Activated CD4-positive, alpha-beta T cell treated with anti-CD3 and anti-CD28 coated beads, Interleukin-2, amount 10 ng/mL, durations not matched to agents 7 days and 5 days (primary cell): ENCODE results near the gene FAM50B. TPM values are rescaled to one million over a fixed set of nuclear protein-coding genes. Genes with fewer than 3 reads are reported as not detected.

Source experiments
- CTCF ChIA-PET: fragments of 350-600 bp; sonication (Branson Sonifier 250); formaldehyde crosslinking; loops from one replicate; lab custom pipeline; 2021; ENCODE audit warnings: antibody characterized with exemption; lab: Charles Lee
- POLR2A ChIA-PET: fragments of 350-600 bp; sonication (Branson Sonifier 250); formaldehyde crosslinking; loops from one replicate; lab custom pipeline; 2021; ENCODE audit warnings: antibody characterized with exemption; lab: Charles Lee
- DNase-seq: peaks from one replicate; pipeline ENCODE4 v3.0.0-alpha.2; 2020
- H3K27ac Mint-ChIP-seq: one replicate; pipeline ENCODE4 v1.8.0; 2021; ENCODE audit warnings: mild to moderate bottlenecking, moderate library complexity, mixed read lengths
- H3K27me3 Mint-ChIP-seq: one replicate; pipeline ENCODE4 v1.8.0; 2021; ENCODE audit warnings: mixed read lengths
- H3K36me3 Mint-ChIP-seq: one replicate; pipeline ENCODE4 v1.8.0; 2021; ENCODE audit warnings: low read depth, mixed read lengths
- H3K4me1 Mint-ChIP-seq: one replicate; pipeline ENCODE4 v1.8.0; 2021; ENCODE audit warnings: mixed read lengths
- H3K4me3 Mint-ChIP-seq: one replicate; pipeline ENCODE4 v1.8.0; 2021; ENCODE audit warnings: mild to moderate bottlenecking, moderate library complexity, mixed read lengths
- H3K9me3 Mint-ChIP-seq: one replicate; pipeline ENCODE4 v1.8.0; 2021; ENCODE audit warnings: mixed read lengths
- total RNA-seq, 2 experiments: library from RNA; stranded (reverse); gene quantifications; one replicate each; pipeline ENCODE4 v1.2.3, GENCODE V29; 2021

Gene FAM50B
- total RNA-seq, 2 experiments from 2014 or later, result 12.0 to 12.7 TPM

DNA sequence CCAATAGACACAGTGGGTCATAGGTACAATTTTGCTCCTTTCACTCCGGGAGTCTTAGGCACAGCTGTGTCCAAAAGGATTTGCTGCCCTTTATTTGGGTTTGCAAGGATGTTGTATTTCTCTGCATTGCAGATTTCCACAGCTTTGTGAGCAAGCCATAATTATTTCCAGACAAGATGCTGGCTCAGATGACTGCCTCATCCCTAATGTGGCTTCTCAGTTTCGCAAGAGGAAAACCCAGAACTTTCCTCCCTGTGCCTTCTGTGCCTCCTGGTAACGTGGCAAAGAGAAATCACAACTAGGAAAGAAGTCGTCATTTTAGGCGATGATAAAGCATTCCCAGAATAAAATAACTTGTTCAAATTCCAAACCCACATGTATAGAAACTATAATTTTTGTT, 33.7 kb downstream of the FAM50B start:
- POLR2A ChIA-PET, result no interaction called here
- no peaks in the 10 kb centered on the region for H3K36me3 Mint-ChIP-seq
- H3K27ac Mint-ChIP-seq, result no peak overlapping the region
- H3K9me3 Mint-ChIP-seq, result no peaks in the 10 kb centered on the region
- CTCF ChIA-PET, result interaction anchor here (1.6 to 1.7 kb wide), 2 partner anchors 10 to 34 kb away, joined by 5 read pairs; partner anchors contain the start of gene FAM50B
- H3K27me3 Mint-ChIP-seq, result peaks cover 2% of the 10 kb centered on the region
- no peak for DNase-seq
- H3K4me1 Mint-ChIP-seq, result no peaks in the 10 kb centered on the region
- H3K4me3 Mint-ChIP-seq, result no peak overlapping the region

- H3K9me3 Mint-ChIP-seq, result no peaks in the 10 kb centered on the region
- CTCF ChIA-PET, result interaction anchor here (1.6 to 1.7 kb wide), 2 partner anchors 8 to 35 kb away, joined by 5 read pairs; partner anchors contain the start of gene FAM50B
- H3K27ac Mint-ChIP-seq, result no peak overlapping the region
- DNase-seq, result no peak
- no peaks in the 10 kb centered on the region for H3K4me1 Mint-ChIP-seq
- H3K27me3 Mint-ChIP-seq, result peaks cover 2% of the 10 kb centered on the region
- POLR2A ChIA-PET, result no interaction called here
- no peak overlapping the region for H3K4me3 Mint-ChIP-seq
- no peaks in the 10 kb centered on the region for H3K36me3 Mint-ChIP-seq
These were observed 35.0 kb downstream of the FAM50B start for GRCh38 chr6:3884007-3884745.

GRCh38 chr6:3885262-3886036, 36.3 kb downstream of the FAM50B start:
- Mint-ChIP-seq H3K9me3 (no peaks in the 10 kb centered on the region), H3K27me3 (peaks cover 2% of the 10 kb centered on the region), H3K4me1 (no peaks in the 10 kb centered on the region), H3K4me3 (no peak overlapping the region), H3K27ac (no peak overlapping the region), H3K36me3 (no peaks in the 10 kb centered on the region)
- ChIA-PET POLR2A (no interaction called here), CTCF (interaction anchor here (0.6 kb wide), 1 partner anchor 1660 kb away, joined by 3 read pairs; no protein-coding TSS in a partner anchor)
- no peak for DNase-seq

- Mint-ChIP-seq H3K4me3 (no peak overlapping the region), H3K36me3 (no peaks in the 10 kb centered on the region), H3K9me3 (no peaks in the 10 kb centered on the region), H3K4me1 (no peaks in the 10 kb centered on the region), H3K27ac (no peak overlapping the region), H3K27me3 (peaks cover 2% of the 10 kb centered on the region)
- peak; percentile 10 for DNase-seq
- ChIA-PET CTCF (interaction anchor here (1.1 to 1.5 kb wide), 4 partner anchors 13 to 139 kb away, joined by 3 to 4 read pairs (median 3); partner anchors contain the start of gene FAM50B), POLR2A (no interaction called here)
These were observed 38.1 kb downstream of the FAM50B start for GRCh38 chr6:3887150-3887700.

DNA sequence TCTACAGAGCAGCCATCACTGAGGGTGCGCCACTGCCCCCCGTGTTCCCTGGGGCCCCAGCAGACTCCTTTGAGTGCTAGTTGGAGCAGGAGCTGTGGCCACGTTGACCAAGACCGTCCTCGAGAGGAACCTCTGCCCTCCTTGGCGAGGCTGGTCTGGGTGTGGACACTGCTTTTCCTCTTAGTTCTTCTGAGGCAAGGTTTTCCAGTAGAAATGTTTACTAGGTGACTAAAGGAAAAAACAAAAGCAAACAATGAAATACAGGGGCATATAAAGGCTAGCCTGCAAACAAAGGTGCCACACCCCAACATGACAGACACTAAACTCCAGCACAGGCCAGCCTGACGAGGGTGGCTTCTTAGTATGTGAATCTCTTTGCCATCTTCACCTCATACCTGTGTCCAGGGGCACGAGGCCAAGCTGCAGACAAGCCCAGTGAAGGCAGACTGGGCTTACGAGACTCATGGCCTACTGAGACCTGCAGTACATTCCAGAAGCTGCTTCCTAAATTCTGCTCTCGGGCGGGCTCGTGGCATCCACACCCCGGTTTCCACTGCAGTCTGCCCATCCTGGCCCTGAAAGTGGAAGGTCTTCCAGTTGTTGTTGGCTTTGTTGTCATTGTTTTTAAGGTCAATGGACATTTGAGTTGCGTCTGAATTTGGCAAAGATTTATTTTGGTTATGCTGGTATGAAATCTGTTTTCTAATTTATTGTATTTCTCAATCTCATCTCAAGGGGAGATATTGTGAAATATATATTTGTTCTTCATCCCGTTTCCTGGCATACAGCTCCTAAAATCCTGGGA, 39.2 kb downstream of the FAM50B start:
- Mint-ChIP-seq H3K36me3 (no peaks in the 10 kb centered on the region), H3K4me1 (no peaks in the 10 kb centered on the region), H3K9me3 (no peaks in the 10 kb centered on the region), H3K27me3 (no peaks in the 10 kb centered on the region), H3K27ac (no peak overlapping the region), H3K4me3 (no peak overlapping the region)
- DNase-seq, result no peak
- ChIA-PET CTCF (interaction anchor here (1.2 kb wide), 2 partner anchors 39 to 140 kb away, joined by 3 to 4 read pairs; partner anchors contain the start of gene FAM50B), POLR2A (no interaction called here)

- Mint-ChIP-seq H3K36me3 (no peaks in the 10 kb centered on the region), H3K27me3 (peaks cover 2% of the 10 kb centered on the region), H3K9me3 (no peaks in the 10 kb centered on the region), H3K4me3 (no peak overlapping the region), H3K27ac (no peak overlapping the region), H3K4me1 (no peaks in the 10 kb centered on the region)
- ChIA-PET CTCF (no interaction called here), POLR2A (no interaction called here)
- no peak for DNase-seq
These were observed 40.9 kb downstream of the FAM50B start for GRCh38 chr6:3890047-3890446.

- ChIA-PET CTCF (interaction anchor here (0.6 to 1.4 kb wide), 3 partner anchors 8 to 86 kb away, joined by 3 to 5 read pairs (median 3); no protein-coding TSS in a partner anchor), POLR2A (no interaction called here)
- DNase-seq, result no peak
- no peaks in the 10 kb centered on the region for H3K36me3 Mint-ChIP-seq
- H3K9me3 Mint-ChIP-seq, result no peaks in the 10 kb centered on the region
- H3K4me3 Mint-ChIP-seq, result no peak overlapping the region
- peaks cover 2% of the 10 kb centered on the region for H3K27me3 Mint-ChIP-seq
- H3K4me1 Mint-ChIP-seq, result no peaks in the 10 kb centered on the region
- H3K27ac Mint-ChIP-seq, result no peak overlapping the region
These were observed 42.7 kb downstream of the FAM50B start for GRCh38 chr6:3891883-3892282.

DNA sequence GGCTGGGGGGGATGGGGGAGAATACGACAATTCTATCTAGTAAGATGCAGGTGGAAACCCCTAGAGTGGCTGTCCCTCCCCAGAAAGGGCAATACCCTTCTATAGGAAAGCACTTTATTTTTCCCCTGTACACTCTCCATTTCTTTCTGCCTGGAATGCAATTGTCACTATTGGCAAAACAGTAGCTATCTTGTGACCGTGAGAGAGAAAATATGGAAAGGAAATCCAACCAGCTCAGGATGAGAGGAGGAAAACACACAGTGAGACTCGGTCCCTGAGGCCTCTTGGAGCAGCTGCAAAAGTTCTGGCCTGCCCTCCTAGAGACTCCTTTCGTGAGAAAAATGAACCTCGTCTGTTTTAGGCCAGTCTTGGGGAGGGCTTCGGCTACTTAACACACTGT, 43.4 kb downstream of the FAM50B start:
- no peak overlapping the region for H3K4me3 Mint-ChIP-seq
- POLR2A ChIA-PET, result no interaction called here
- no peaks in the 10 kb centered on the region for H3K9me3 Mint-ChIP-seq
- DNase-seq, result no peak
- no peak overlapping the region for H3K27ac Mint-ChIP-seq
- CTCF ChIA-PET, result interaction anchor here (0.5 to 1.4 kb wide), 2 partner anchors 9 to 33 kb away, joined by 3 to 5 read pairs; no protein-coding TSS in a partner anchor
- no peaks in the 10 kb centered on the region for H3K36me3 Mint-ChIP-seq
- no peaks in the 10 kb centered on the region for H3K4me1 Mint-ChIP-seq
- peaks cover 4% of the 10 kb centered on the region for H3K27me3 Mint-ChIP-seq

DNA sequence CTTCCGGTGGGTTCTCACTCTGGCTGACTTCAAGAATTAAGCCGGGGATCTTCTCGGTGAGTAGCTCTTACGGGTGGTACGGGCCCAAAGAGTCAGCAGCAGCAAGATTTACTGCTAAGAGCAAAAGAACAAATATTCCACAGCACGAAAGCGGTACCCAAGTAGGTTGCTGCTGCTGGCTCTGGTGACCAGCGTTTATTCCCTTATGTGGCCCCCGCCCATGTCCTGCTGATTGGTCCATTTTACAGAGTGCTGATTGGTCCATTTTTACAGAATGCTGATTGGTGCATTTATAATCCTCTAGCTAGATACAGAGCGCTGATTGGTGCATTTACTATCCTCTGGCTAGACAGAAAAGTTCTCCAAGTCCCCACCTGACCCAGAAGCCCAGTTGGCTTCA, 44.3 kb downstream of the FAM50B start:
- H3K4me3 Mint-ChIP-seq, result no peak overlapping the region
- DNase-seq, result no peak
- H3K36me3 Mint-ChIP-seq, result no peaks in the 10 kb centered on the region
- H3K9me3 Mint-ChIP-seq, result no peaks in the 10 kb centered on the region
- H3K27ac Mint-ChIP-seq, result no peak overlapping the region
- ChIA-PET CTCF (interaction anchor here (1.7 kb wide), 1 partner anchor 45 kb away, joined by 6 read pairs; the partner anchor contains the start of gene FAM50B), POLR2A (no interaction called here)
- peaks cover 4% of the 10 kb centered on the region for H3K27me3 Mint-ChIP-seq
- no peaks in the 10 kb centered on the region for H3K4me1 Mint-ChIP-seq

DNA sequence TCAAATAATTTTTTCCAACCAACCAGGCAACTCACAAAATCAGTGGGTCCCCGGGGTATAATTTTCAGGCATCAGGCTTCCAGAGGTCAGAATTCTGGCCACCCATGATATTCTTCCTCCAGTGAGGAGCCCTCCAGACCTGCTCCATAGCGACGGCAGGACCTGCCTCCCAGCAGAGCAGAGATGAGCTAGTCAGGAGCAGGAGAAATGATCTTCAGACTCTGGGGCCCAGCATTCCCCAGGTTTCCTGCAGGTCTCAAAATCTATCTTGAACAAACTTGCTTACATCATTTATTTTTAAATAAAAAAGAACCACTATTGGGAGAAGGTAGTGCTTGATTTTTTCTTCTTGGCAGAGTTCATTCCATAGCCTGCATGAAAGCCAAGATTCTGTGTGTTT, 44.7 kb downstream of the FAM50B start:
- Mint-ChIP-seq H3K27me3 (peaks cover 4% of the 10 kb centered on the region), H3K36me3 (no peaks in the 10 kb centered on the region), H3K27ac (no peak overlapping the region), H3K4me1 (no peaks in the 10 kb centered on the region), H3K4me3 (no peak overlapping the region), H3K9me3 (no peaks in the 10 kb centered on the region)
- ChIA-PET CTCF (interaction anchor here (1.7 kb wide), 1 partner anchor 45 kb away, joined by 6 read pairs; the partner anchor contains the start of gene FAM50B), POLR2A (no interaction called here)
- DNase-seq, result no peak

DNA sequence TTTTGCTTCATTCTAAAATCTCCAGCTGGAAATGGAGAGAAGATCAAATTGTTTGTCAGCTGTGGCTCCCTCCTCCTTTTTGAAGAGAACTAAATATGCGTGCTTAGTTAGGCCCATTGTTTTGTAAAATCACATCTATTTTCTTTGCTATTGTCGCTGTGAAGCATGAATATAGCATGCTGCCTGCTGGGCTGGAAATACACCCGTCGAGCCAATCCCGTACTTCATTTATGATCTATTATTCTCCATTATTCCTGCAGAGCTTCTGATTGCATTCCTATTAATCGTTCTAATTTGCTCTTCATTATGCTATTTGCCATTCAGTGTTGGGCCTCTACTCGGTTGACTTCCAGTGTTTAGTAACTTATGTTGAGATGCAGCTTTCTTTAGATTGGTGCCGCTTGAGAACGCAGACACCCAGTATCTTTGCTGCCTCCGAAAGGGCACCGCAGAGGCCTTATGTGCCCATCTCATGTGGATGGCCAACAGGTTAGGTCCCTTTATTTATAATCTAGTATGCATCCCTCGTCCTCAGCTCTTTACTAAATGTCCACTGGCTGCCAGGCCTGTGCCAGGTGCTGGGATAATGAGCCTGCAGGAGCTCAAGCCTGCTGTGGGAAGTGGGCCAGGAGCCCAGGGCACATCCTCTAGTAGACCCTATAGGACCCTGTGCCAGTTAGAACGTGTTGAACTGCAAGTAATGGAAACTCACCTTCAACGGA, 45.6 kb downstream of the FAM50B start:
- Mint-ChIP-seq H3K27ac (no peak overlapping the region), H3K9me3 (no peaks in the 10 kb centered on the region), H3K4me1 (no peaks in the 10 kb centered on the region), H3K36me3 (no peaks in the 10 kb centered on the region), H3K4me3 (no peak overlapping the region), H3K27me3 (peaks cover 4% of the 10 kb centered on the region)
- POLR2A ChIA-PET, result no interaction called here
- CTCF ChIA-PET, result interaction anchor here (0.6 to 1.7 kb wide), 2 partner anchors 46 to 1168 kb away, joined by 6 read pairs; partner anchors contain the start of gene FAM50B
- DNase-seq, result no peak
